Gastrocnemius medialis (tissue), 4 donors: ENCODE data around the gene CCSER2.

Source experiments
- CTCF ChIP-seq, 5 experiments: fragments of 450-650 bp in 3 of 5; fragments of 200-600 bp in 2 of 5; sonication (generic) in 2 of 5; IDR thresholded peaks in 4 of 5; conservative IDR thresholded peaks in 1 of 5; 1 replicate in 4 of 5; 2 replicates in 1 of 5; pipeline ENCODE4 v1.5.1; 2016 to 2019; ENCODE audit warnings: antibody characterized with exemption in 5 of 5, mild to moderate bottlenecking in 3 of 5, moderate library complexity in 3 of 5
- POLR2A ChIP-seq, 2 donors: fragments of 450-650 bp; IDR thresholded peaks; one replicate each; pipeline ENCODE4 v1.6.1; 2017; ENCODE audit warnings: antibody characterized with exemption in 2 of 2, mild to moderate bottlenecking in 2 of 2, moderate library complexity in 2 of 2

DNA sequence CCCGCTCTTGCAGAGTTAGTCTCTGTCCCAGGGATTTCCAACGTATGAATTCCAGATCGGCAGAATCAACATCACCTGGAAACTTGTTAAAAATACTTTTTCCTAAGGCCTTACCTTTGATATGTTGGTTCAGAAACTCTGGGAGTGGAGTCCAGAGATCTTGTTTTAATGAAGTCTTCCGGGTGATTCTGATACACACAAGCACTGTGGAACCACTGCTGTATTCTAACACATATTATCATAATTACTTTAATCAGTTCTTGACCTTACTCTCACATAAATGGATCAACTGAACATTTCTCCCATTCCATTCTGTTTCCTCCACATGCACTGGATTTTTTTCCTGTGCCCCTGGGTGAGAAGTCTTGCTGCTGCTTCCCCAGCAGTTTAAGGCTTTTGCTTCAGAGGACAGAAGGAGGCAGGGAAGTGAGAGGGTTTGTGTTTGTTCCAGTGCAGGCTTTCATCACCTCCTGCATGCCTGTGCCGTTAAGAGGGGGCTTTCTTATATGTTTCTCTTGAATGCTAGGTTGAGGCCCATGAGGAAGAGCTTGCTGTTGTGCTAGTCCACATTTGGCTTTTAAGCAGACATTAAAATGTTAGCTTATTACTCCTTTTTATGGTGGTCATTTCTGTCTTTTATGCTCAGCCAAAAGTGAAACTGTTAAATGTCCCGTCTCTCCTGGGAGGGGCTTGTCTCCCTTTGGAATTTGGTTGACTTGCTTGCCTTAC is 32.4 kb downstream of the CCSER2 start:
- TF ChIP-seq POLR2A (IDR thresholded peaks at IDR 0.05) (no peak), CTCF (IDR thresholded peaks at IDR 0.05 in 4 of 5, conservative IDR thresholded peaks at IDR 0.05 in 1 of 5) (no peak)
